ENCODE results near the gene SPATA3. TPM values are rescaled to one million over a fixed set of nuclear protein-coding genes. Genes with fewer than 3 reads are reported as not detected.

The SPATA3 gene
- total RNA-seq, 1 donor from 2014 or later = not detected

DNA sequence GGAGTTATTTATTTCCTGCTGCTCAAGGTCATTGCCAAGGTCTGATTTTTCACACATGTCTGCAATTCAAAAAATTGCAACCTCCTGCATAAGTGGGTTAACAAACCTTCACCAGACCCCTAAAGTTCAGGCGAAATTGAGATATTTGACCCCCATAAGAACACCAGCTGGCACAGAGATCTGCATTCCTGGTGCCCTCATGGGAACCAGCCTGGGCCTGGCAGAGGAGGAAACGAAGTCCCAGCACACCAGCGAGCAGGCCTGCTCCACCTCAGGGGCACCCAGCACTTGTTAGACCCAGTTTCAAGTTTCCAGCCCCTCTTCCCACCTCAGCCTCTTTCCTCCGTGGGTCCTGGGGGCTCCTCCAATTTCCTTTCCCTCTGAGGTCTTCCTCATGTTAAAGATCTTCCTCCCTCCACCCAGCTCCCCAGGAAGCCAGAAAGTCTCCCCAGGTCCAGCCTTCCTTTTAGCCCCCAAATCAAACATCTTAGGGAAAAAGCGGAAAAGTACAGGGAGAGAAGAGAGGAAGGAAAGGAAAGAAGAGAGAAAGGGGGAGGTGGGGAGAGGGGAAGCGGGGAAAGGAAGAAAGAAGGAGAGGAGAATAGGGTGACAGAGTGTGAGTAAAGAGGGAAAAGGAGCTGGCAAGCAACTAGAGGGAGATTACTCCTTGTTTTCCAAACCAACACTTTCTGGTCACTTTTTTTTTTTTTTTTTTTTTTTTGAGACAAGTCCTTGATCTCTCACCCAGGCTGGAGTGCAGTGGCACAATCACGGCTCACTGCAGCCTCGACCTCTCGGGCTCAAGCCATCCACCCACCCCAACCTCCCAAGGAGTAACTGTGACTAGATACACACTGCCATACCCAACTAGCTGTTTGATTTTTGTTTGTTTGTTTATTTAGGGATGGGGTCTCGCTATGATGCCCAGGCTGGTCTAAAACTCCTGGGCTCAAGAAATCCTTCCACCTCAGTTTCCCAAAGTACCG, 37.5 kb downstream of the SPATA3 start:
- H3K4me3 Mint-ChIP-seq = no peak overlapping the region
- H3K27me3 Mint-ChIP-seq (ENCODE audit: low read depth) = peaks cover 49% of the 10 kb centered on the region
- no peaks in the 10 kb centered on the region for H3K36me3 Mint-ChIP-seq
- no peak for DNase-seq (ENCODE audit: low spot score in 2 of 2, unreplicated experiment in 2 of 2)
- peak overlapping the region; percentile 26 for H3K27ac Mint-ChIP-seq
- peaks cover 10% of the 10 kb centered on the region for H3K4me1 Mint-ChIP-seq
- H3K9me3 Mint-ChIP-seq = no peaks in the 10 kb centered on the region
- TF ChIP-seq, protein P1, sequence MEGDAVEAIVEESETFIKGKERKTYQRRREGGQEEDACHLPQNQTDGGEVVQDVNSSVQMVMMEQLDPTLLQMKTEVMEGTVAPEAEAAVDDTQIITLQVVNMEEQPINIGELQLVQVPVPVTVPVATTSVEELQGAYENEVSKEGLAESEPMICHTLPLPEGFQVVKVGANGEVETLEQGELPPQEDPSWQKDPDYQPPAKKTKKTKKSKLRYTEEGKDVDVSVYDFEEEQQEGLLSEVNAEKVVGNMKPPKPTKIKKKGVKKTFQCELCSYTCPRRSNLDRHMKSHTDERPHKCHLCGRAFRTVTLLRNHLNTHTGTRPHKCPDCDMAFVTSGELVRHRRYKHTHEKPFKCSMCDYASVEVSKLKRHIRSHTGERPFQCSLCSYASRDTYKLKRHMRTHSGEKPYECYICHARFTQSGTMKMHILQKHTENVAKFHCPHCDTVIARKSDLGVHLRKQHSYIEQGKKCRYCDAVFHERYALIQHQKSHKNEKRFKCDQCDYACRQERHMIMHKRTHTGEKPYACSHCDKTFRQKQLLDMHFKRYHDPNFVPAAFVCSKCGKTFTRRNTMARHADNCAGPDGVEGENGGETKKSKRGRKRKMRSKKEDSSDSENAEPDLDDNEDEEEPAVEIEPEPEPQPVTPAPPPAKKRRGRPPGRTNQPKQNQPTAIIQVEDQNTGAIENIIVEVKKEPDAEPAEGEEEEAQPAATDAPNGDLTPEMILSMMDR (IDR thresholded peaks at IDR 0.05; ENCODE audit: unreplicated experiment) = no peak

DNA sequence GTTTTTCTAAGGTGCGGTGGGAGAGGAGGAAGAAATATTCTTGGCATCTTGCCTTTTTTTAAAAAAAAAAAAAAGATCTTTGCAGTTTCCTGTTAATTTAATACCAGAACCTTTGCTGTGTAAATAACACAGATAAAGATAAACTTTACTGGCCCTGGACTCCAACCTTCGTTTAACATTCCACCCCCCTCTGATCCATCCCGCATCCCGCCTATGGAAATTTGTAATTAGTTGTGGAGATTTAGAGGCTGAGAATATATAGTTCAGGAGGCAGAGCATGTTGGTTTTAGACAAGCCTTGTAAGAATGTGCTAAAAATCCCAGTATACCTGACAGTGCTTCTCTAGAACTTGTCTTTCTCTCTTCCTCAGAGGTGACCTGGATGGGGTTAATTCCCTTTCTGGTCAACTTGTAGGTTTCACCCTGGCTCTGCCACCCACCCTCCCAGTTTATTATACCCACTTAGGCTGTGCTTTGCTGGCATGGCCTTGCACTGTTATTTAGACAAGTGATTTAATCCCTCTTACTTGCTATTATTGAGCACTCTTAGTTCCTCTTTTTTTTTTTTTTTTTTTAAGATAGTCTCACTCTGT, 38.5 kb downstream of the SPATA3 start:
- DNase-seq (ENCODE audit: low spot score in 2 of 2, unreplicated experiment in 2 of 2) = no peak
- TF ChIP-seq, protein P1 (IDR thresholded peaks at IDR 0.05; ENCODE audit: unreplicated experiment) = no peak
- Mint-ChIP-seq H3K4me1 (peaks cover 11% of the 10 kb centered on the region), H3K4me3 (no peak overlapping the region), H3K27me3 (ENCODE audit: low read depth) (peaks cover 58% of the 10 kb centered on the region), H3K27ac (peak overlapping the region; percentile 19), H3K9me3 (no peaks in the 10 kb centered on the region), H3K36me3 (no peaks in the 10 kb centered on the region)

DNA sequence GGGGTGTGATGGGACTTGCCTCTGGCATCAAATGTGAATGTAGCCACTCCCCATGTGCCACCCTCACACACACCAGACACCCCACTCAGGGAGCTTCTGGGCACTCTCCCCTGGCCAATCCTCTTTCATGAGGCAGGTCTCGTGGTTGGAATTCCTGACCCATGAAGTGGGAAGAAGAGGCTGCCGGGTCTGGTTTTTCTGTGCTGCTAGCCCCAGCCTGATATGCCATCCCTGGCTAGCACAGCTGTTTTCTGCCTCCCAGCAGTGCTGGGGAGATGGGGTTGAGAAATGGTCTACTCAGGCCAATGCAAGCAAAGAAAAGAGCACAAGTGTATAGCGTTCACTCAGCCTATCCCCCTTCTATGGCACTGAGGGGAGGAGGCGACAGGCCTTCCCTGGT, 40.2 kb downstream of the SPATA3 start:
- Mint-ChIP-seq H3K4me1 (peaks cover 11% of the 10 kb centered on the region), H3K36me3 (peaks cover 2% of the 10 kb centered on the region), H3K4me3 (peak overlapping the region; percentile 42), H3K27ac (no peak overlapping the region), H3K27me3 (ENCODE audit: low read depth) (peaks cover 75% of the 10 kb centered on the region), H3K9me3 (no peaks in the 10 kb centered on the region)
- no peak for DNase-seq (ENCODE audit: low spot score in 2 of 2, unreplicated experiment in 2 of 2)
- TF ChIP-seq, protein P1 (IDR thresholded peaks at IDR 0.05; ENCODE audit: unreplicated experiment) = no peak

DNA sequence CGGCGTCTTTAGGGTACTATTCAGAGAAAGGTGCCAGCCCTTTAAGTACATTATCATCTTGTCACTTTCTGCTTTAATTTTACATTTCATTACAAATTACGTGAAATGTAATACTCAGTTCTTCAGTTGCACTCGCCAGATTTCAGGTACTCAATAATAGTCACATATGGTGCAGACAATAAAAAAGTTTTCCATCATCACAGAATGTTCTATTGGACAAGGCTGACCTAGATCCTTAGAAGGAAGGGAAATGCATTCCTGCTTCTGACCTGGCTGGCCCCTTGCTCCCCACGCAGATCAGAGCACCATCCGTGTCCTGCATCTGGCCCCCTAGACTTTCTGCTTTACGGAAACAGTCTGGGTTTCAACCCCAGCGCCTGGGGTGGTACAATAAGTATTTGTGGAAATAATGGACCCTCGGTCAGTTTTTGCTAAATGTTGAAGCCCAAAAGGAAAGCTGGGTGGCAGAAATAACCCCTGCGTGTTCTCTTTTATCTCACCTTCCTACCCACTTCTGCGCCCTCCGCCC, 40.7 kb downstream of the SPATA3 start:
- Mint-ChIP-seq H3K27me3 (ENCODE audit: low read depth) (peaks cover 76% of the 10 kb centered on the region), H3K36me3 (peaks cover 2% of the 10 kb centered on the region), H3K4me1 (peaks cover 11% of the 10 kb centered on the region), H3K9me3 (no peaks in the 10 kb centered on the region), H3K27ac (no peak overlapping the region), H3K4me3 (peak overlapping the region; percentile 42)
- no peak for DNase-seq (ENCODE audit: low spot score in 2 of 2, unreplicated experiment in 2 of 2)
- TF ChIP-seq, protein P1 (IDR thresholded peaks at IDR 0.05; ENCODE audit: unreplicated experiment) = no peak

DNA sequence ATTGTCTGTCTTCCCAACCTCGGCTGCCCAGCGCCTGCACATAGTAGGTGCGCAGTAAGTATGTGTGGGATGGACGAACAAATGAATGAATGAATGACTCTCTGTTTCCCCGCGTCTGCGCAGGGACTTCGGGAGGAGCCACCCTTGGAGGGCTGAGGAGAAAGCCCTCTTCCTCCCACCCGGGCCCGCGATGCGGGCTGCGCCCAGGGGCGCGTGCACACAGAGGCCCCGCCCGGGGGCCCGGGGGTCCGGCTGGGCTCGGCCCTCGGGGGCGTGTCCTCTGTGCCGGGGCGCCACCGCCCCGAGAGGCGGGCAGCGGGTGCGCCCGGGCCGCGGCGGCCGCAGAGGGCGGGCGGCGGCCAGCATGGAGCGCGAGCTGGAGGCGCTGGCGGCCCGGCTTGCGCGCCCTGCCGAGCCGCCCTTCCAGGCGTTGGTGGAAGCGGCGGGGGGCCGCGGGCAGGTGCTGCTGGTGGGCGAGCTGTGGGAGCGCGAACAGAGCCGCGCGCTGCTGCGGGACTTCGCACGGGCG, 41.3 kb downstream of the SPATA3 start, which contains the start of gene C2orf72:
Gene C2orf72 (plus strand): TSS at position 322 of the 529 bp plus-strand sequence. CDS start 43 bp downstream, at position 365.
- Mint-ChIP-seq H3K27ac (no peak within 1 kb of the TSS), H3K36me3 (peaks cover 2% of the 10 kb centered on the region), H3K4me1 (peaks cover 11% of the 10 kb centered on the region), H3K9me3 (no peaks in the 10 kb centered on the region), H3K4me3 (peak within 1 kb of the TSS; percentile 56), H3K27me3 (ENCODE audit: low read depth) (peaks cover 75% of the 10 kb centered on the region)
- TF ChIP-seq, protein P1 (IDR thresholded peaks at IDR 0.05; ENCODE audit: unreplicated experiment) = no peak
- DNase-seq (ENCODE audit: low spot score in 2 of 2, unreplicated experiment in 2 of 2) = no peak

All from mesothelial cell of epicardium (in vitro differentiated cells).